ENCODE measurements around the gene SF3B2.
"Not testable (repeated sequence)": the region's sequence is repeated elsewhere in the genome, so short reads cannot be mapped to it uniquely, and the experiment has no call there.

SF3B2 gene

DNA sequence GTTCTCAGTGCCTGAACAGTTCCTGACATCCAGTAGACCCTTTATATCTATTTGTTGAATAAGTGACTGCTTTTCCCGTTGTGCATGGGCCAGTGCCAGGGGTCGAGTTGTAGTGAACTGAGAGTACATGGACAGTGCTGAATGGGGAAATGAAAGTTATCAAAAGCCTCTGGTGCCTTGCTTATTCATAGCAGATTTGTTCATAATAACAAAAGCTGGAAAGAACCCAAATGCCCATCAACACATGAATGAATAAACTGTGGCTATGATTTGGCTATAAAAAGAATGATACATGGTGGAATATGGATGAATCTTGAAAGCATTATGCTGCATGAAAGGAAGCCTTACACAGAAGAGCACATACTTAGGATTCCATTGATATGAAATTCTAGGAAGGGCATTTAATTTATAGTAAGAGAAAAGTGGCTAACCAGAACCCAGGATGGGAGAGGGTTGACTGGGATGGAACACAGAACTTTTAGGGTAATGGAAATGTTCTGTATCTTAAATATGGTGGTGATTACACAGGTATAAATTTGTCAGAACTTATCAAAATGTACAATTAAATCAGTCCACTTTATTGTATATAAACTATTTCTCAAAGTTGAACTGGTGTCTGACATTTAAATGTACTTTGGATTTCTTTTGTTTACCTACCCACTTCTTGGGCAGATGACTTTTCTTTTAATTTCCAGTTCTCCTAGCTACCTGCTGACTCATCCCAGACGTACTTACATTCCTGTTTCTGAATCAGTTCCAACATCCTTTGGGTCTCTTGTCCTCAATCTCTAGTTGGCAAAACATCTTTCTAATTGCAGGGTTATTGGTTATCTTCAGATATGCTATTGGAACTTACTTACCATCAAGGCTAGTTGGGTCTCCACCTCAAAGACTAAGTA, 60.7 kb downstream of the SF3B2 start:
- DNase-seq, result peak; percentile 81

DNA sequence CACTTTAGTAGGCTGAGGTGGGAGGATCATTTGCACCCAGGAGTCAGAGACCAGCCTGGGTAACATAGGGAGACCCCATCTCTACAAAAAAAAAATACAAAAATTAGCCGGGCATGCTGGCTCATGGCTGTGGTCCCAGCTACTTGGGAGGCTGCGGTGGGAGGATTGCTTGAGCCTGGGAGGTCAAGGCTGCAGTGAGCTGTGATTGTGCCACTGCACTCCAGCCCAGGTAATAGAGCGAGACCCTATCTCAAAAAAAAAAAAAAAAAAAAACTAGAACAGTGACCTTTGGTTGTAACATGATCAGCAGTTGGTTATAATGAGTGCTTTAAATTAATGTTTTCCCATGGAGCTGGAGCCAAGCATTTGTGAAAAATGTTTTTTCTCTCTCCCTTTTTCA, 62.8 kb downstream of the SF3B2 start:
- not testable (repeated sequence) for DNase-seq

DNA sequence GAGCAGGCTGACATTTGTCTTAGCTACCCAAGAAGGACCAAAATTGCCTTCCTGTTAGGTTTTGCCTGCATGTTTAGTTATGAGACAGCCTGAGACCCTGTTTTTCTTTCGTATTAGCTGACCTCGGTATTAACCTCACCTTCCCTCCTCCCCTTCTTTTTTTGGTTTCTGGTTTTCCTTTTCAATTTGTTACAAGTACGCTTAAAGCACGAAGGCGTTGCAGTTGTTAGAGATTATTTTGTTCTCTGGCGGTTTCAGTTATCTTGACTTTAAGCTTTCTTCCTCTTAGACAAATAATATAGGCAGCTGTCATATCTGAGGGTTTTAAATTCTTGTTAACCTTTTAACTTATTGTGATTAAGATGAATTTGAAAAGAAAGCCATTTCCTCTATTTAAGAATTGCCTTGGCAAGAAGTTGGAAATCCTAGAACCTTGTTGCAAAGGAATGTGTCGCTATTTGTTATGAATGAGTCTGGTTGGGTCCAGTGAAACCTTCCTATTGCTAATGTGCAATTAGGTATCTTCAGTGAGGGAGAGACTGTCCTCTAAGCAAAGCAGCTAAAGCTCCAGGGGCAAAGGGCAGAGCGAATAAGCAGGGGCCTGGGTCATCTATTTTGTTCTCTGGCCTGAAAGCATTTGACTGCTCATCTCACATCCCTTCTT, 63.6 kb downstream of the SF3B2 start:
- DNase-seq, result no peak

- DNase-seq, result no peak
Measured at GRCh38 chr11:66116576-66117361, 64.6 kb downstream of the SF3B2 start.

DNA sequence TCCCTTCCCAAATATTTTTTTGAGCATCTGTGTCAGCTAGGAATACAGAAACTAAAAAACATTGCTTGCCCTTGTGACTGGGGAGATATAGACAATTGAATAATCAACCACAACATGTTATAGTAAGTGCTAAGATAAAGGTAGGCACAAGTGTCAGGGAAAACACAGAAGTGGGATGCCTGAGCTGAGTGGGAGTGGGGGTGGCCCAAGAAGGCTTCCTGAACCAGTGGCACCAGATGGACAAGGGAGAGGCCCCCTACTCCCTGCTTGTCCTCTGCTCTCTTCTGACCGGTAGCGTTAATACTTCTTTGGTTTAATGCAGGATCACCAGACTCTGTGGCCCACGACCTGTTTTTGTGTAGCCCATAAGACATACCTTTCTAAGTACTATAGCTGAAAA, 66.7 kb downstream of the SF3B2 start:
- no peak for DNase-seq
